Spleen (tissue), 11 donors: ENCODE measurements around the gene FRMPD1. TPM values are rescaled to one million over a fixed set of nuclear protein-coding genes. Genes with fewer than 3 reads are reported as not detected.

Experiments used
- DNase-seq: peaks from one replicate; pipeline ENCODE4 v3.0.0-alpha.2; 2020
- H3K27ac ChIP-seq, 8 donors: fragments of 200-600 bp; sonication (generic) in 7 of 8; 1 replicate in 4 of 8; 2 replicates in 4 of 8; pipeline versions ENCODE4 v1.5.0 to v1.8.0; 2016 to 2021; ENCODE audit warnings: inconsistent platforms in 4 of 8, mild to moderate bottlenecking in 4 of 8, moderate library complexity in 1 of 8
- H3K27me3 ChIP-seq, 7 donors: fragments of 200-600 bp; sonication (generic) in 6 of 7; replicated peaks in 1 of 7; 1 replicate in 4 of 7; 2 replicates in 3 of 7; pipeline versions ENCODE4 v1.5.0 to v1.8.0; 2016 to 2021; ENCODE audit warnings: inconsistent platforms in 3 of 7, mild to moderate bottlenecking in 1 of 7
- H3K36me3 ChIP-seq, 6 donors: fragments of 200-600 bp; sonication (generic) in 5 of 6; 1 replicate in 4 of 6; 2 replicates in 2 of 6; pipeline versions ENCODE4 v1.5.0 to v1.8.0; 2016 to 2021; ENCODE audit warnings: inconsistent platforms in 2 of 6
- H3K4me1 ChIP-seq, 6 donors: fragments of 200-600 bp; sonication (generic) in 5 of 6; 1 replicate in 3 of 6; 2 replicates in 3 of 6; pipeline versions ENCODE4 v1.5.0 to v1.8.0; 2016 to 2021; ENCODE audit warnings: inconsistent platforms in 3 of 6
- H3K4me3 ChIP-seq, 8 donors: fragments of 200-600 bp; sonication (generic) in 7 of 8; 1 replicate in 4 of 8; 2 replicates in 4 of 8; pipeline versions ENCODE4 v1.5.0 to v1.8.0; 2016 to 2021; ENCODE audit warnings: inconsistent platforms in 4 of 8, mild to moderate bottlenecking in 4 of 8, moderate library complexity in 2 of 8
- H3K9me3 ChIP-seq, 8 donors: fragments of 200-600 bp; sonication (generic) in 7 of 8; 1 replicate in 4 of 8; 2 replicates in 4 of 8; pipeline versions ENCODE4 v1.5.0 to v1.8.0; 2016 to 2021; ENCODE audit warnings: inconsistent platforms in 4 of 8
- POLR2A ChIP-seq, 3 donors: fragments of 450-650 bp; IDR thresholded peaks; one replicate each; pipeline ENCODE4 v1.5.1; 2017; ENCODE audit warnings: antibody characterized with exemption in 3 of 3, mild to moderate bottlenecking in 1 of 3
- POLR2AphosphoS5 ChIP-seq, 3 donors: sonication (generic); formaldehyde crosslinking; IDR thresholded peaks; one replicate each; pipeline ENCODE4 v1.5.1; 2017; ENCODE audit warnings: antibody characterized with exemption in 3 of 3
- WGBS, 5 donors: extraction: QIAGEN DNeasy Blood & Tissue Kit in 3 of 5; methylation state at CpG; one replicate each; pipeline versions ENCODE4 v1.1.5 to v1.1.7; 2013 to 2018; 5-methylcytosine and 5-hydroxymethylcytosine counted together
- intact Hi-C: fragments of 100-400 bp; cut with DNase I; formaldehyde crosslinking; loops from one replicate; pipeline ENCODE4 v1.15.0; 2023; ENCODE audit warnings: low total_unique reads
- polyA plus RNA-seq, 3 donors: library from polyadenylated mRNA; stranded (reverse); fragments of 200-250 nt; gene quantifications; one replicate each; pipeline ENCODE4 v1.2.1, GENCODE V29; 2013
- total RNA-seq, 7 donors: library from RNA; depleted of rRNA in 3 of 7; stranded (reverse); fragments of >200 nt in 3 of 7; fragmentation: NEBNext Ultra II Directional in 4 of 7; extraction: Animal tissue kit (Norgen Biotek cat#: 25700) in 4 of 7; gene quantifications; one replicate each; pipeline versions ENCODE4 v1.1.0 to v1.2.1, GENCODE V29; 2016 to 2021
- TF ChIP-seq, protein P1 (sequence below), 11 experiments: fragments of 200-600 bp in 7 of 11; fragments of 450-650 bp in 4 of 11; sonication (generic) in 4 of 11; IDR thresholded peaks in 8 of 11; conservative IDR thresholded peaks in 3 of 11; 1 replicate in 7 of 11; 2 replicates in 4 of 11; pipeline versions ENCODE4 v1.4.0 to v1.8.0; 2016 to 2021; ENCODE audit warnings: antibody characterized with exemption in 11 of 11, inconsistent platforms in 4 of 11, mild to moderate bottlenecking in 1 of 11
- donor health status: healthy with polysubstance abuse.
- donor health status: DM: no; HTN: no; CAD: no; lungs with moderate emphysema.
- donor health status: DM: no; HTN: no; CAD: no.
- donor health status: Bipolar disorder and iron deficiency.
- donor health status: healthy.
- donor health status: DM: no; HTN: no; CAD: no.
- donor health status: DM: yes; HTN: yes; CAD: no.

FRMPD1 gene
- total and polyA plus RNA-seq, 10 donors = 0.09 to 0.47 (median 0.20) TPM; not detected in 3

DNA sequence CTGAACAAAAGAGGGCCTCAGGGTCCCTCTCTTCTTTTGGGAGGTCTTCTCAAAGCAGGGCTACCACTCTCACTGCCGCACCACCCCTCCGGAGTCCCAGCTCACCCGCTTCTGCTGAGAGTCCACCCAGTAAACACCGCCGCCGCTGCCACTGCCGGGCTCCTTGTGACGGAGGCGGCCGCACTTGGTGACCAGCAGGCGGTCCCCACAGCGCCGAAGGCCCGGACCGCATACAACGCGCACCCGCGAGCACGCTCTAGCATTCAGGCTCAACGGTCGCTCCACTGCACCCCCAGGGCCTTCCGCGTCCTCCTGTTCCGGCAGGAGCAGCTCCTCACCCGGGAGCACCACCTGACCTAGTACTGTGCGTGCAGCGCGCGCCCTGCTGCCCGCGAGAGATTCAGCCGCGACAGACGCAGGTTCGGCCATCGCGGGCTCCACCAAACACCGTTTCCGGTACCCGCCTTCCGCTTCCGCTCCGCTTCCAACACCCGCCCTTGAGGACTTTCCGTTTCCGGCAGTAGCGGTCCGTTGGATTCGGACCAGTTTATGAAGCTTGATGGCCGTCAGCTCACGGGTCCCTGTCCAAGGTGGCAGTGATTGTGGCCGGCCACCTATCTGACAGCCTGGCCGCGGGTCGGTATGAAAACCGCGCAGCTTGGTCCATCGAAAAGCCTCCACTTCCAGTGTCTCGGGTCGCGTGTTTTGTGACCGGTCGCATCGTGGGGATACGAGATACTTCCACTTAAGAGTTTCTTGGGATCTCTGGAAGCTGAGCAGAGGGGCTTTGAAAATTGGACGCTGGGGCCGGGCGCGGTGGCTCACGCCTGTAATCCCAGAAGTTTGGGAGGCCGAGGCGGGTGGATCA, 134.1 kb downstream of the FRMPD1 start, which contains the start of gene EXOSC3:
Gene EXOSC3, minus strand, starts transcription at position 449 of the 868 bp plus-strand sequence. Its CDS starts 20 bp downstream, at position 429.
- peaks cover 0 to 9% (median 0%) of the 10 kb centered on the region in 7 donors for H3K27me3 ChIP-seq
- H3K36me3 ChIP-seq = peaks cover 0 to 41% (median 37%) of the 10 kb centered on the region in 6 donors
- DNase-seq = peak; percentile 96
- H3K27ac ChIP-seq = peak within 1 kb of the TSS; percentile 84 to 95 (median 90)
- TF ChIP-seq, protein P1, sequence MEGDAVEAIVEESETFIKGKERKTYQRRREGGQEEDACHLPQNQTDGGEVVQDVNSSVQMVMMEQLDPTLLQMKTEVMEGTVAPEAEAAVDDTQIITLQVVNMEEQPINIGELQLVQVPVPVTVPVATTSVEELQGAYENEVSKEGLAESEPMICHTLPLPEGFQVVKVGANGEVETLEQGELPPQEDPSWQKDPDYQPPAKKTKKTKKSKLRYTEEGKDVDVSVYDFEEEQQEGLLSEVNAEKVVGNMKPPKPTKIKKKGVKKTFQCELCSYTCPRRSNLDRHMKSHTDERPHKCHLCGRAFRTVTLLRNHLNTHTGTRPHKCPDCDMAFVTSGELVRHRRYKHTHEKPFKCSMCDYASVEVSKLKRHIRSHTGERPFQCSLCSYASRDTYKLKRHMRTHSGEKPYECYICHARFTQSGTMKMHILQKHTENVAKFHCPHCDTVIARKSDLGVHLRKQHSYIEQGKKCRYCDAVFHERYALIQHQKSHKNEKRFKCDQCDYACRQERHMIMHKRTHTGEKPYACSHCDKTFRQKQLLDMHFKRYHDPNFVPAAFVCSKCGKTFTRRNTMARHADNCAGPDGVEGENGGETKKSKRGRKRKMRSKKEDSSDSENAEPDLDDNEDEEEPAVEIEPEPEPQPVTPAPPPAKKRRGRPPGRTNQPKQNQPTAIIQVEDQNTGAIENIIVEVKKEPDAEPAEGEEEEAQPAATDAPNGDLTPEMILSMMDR (IDR thresholded peaks at IDR 0.05 in 8 of 11, conservative IDR thresholded peaks at IDR 0.05 in 3 of 11) = peak in 4 of 11 experiments; percentile 15 to 31 (median 21)
- TF ChIP-seq POLR2A (IDR thresholded peaks at IDR 0.05) (peak in 2 of 3 donors; percentile 9 to 21), POLR2AphosphoS5 (IDR thresholded peaks at IDR 0.05) (peak; percentile 95 to 97 (median 97))
- peak within 1 kb of the TSS; percentile 85 to 96 (median 92) for H3K4me3 ChIP-seq
- intact Hi-C loops = no loop called here
- 1% methylated on average over 30 to 73 of the region's 73 CpGs for WGBS, 5 donors
- H3K9me3 ChIP-seq = no peaks in the 10 kb centered on the region
- peaks cover 18 to 60% (median 37%) of the 10 kb centered on the region in 6 donors for H3K4me1 ChIP-seq

DNA sequence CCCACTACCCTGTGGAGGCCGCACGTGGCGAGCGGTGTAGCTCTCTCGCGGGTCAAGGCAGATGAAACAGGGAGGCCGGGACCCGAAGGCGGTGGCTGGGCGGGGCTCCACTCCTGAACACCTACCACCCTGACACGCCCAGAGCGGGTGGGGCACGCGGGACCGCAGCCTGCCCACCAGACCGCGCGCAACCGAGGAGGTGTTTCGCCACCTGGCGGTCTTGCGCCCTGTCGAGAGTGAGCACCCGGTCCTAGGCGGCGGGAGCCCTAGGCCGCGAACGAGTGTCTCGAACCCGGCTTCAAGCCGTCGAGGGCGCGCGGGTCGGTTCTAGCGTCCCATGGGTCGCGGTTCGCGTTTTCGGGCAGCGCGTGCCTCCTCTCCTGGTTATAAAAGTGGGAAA, 136.3 kb downstream of the FRMPD1 start:
- H3K27me3 ChIP-seq = peaks cover 0 to 9% (median 0%) of the 10 kb centered on the region in 7 donors

DNA sequence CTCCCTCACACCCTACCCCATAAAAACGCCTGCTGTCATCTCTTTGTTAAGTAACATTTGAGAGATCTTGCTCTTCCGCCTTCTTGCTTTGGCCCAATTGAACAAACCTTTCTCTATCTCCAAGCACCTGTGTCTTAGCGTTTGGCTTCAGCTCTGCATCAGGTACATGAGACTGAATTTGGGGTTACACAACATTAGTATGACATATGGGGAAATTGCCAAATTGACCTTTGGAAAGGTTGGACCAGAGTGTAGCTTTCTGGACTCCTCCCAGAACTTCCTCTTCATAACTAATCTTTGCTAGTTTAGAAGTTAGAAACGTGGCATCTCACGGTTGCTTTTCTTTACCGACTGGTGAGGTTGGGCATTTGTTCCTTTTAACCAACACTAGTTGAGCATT, 137.6 kb downstream of the FRMPD1 start:
- no peaks in the 10 kb centered on the region for H3K9me3 ChIP-seq
- peaks cover 0 to 9% (median 0%) of the 10 kb centered on the region in 7 donors for H3K27me3 ChIP-seq
- TF ChIP-seq POLR2A (IDR thresholded peaks at IDR 0.05) (no peak), POLR2AphosphoS5 (IDR thresholded peaks at IDR 0.05) (no peak)
- TF ChIP-seq, protein P1 (IDR thresholded peaks at IDR 0.05 in 8 of 11, conservative IDR thresholded peaks at IDR 0.05 in 3 of 11) = no peak
- intact Hi-C loops = no loop called here
- DNase-seq = no peak
- H3K27ac ChIP-seq = peak overlapping the region in 7 of 8 donors; percentile 24 to 84 (median 76)
- H3K36me3 ChIP-seq = peaks cover 0 to 11% (median 2%) of the 10 kb centered on the region in 6 donors
- WGBS, 5 donors = 49 to 87% (median 80%) methylated on average over 6 of the region's 6 CpGs
- peaks cover 10 to 39% (median 22%) of the 10 kb centered on the region in 6 donors for H3K4me1 ChIP-seq
- peak overlapping the region in 1 of 8 donors; percentile 25 for H3K4me3 ChIP-seq

More for the DNA sequence above, 136.3 kb downstream of the FRMPD1 start:
- no peaks in the 10 kb centered on the region for H3K9me3 ChIP-seq
- intact Hi-C loops = no loop called here
- 58 to 87% (median 65%) methylated on average over 15 to 45 of the region's 45 CpGs for WGBS, 5 donors
- peak; percentile 81 for DNase-seq
- TF ChIP-seq, protein P1 (IDR thresholded peaks at IDR 0.05 in 8 of 11, conservative IDR thresholded peaks at IDR 0.05 in 3 of 11) = no peak
- TF ChIP-seq POLR2A (IDR thresholded peaks at IDR 0.05) (no peak), POLR2AphosphoS5 (IDR thresholded peaks at IDR 0.05) (no peak)
- H3K27ac ChIP-seq = peak overlapping the region in 3 of 8 donors; percentile 76 to 84 (median 76)
- H3K4me3 ChIP-seq = peak overlapping the region in 1 of 8 donors; percentile 11
- peaks cover 18 to 52% (median 33%) of the 10 kb centered on the region in 6 donors for H3K4me1 ChIP-seq
- peaks cover 0 to 24% (median 15%) of the 10 kb centered on the region in 6 donors for H3K36me3 ChIP-seq

DNA sequence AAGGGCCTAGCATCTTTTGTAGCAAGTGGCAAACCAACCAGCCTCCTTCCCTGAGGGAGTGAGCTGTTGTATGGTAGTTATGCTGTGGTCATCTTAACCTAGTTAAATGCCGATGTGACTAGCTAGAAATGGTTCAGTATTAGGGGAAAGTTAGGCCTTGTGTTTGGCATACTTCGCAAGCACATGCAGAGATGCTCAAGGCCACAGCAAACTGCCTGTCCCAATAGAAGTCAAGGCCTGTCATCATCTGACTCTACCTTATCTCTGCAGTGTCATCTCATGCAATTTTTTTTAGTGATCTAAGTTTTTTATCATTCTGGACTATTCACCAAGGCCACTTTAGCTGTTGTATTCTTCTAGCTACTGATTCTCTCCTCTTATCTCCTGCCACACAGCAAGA, 139.3 kb downstream of the FRMPD1 start:
- no peak overlapping the region for H3K4me3 ChIP-seq
- peaks cover 0 to 26% (median 10%) of the 10 kb centered on the region in 6 donors for H3K4me1 ChIP-seq
- H3K36me3 ChIP-seq = peaks cover 0 to 5% (median 0%) of the 10 kb centered on the region in 6 donors
- DNase-seq = no peak
- H3K27me3 ChIP-seq = peaks cover 0 to 9% (median 0%) of the 10 kb centered on the region in 7 donors
- H3K9me3 ChIP-seq = no peaks in the 10 kb centered on the region
- WGBS, 5 donors = 94 to 100% (median 98%) methylated on average over 2 of the region's 2 CpGs
- no peak for TF ChIP-seq POLR2AphosphoS5 (IDR thresholded peaks at IDR 0.05)
- TF ChIP-seq POLR2A (IDR thresholded peaks at IDR 0.05) = no peak
- TF ChIP-seq, protein P1 (IDR thresholded peaks at IDR 0.05 in 8 of 11, conservative IDR thresholded peaks at IDR 0.05 in 3 of 11) = no peak
- H3K27ac ChIP-seq = no peak overlapping the region
- intact Hi-C loops = no loop called here
